Renal pelvis (tissue), 12 donors: ENCODE results near the gene ZNHIT1. TPM values are rescaled to one million over a fixed set of nuclear protein-coding genes. Genes with fewer than 3 reads are reported as not detected.

Source experiments
- DNase-seq: peaks from one replicate; pipeline ENCODE4 v3.0.0-alpha.2; 2013
- long read RNA-seq, 16 experiments: transcript quantifications; one replicate each; lab custom pipeline, GENCODE V29; 2026
- polyA plus RNA-seq, 3 donors: library from polyadenylated mRNA; unstranded; fragments of 120-200 nt; gene quantifications; one replicate each; pipeline ENCODE4 v1.2.1, GENCODE V29; 2013; ENCODE audit not compliant: insufficient read length in 3 of 3

The ZNHIT1 gene
- 10 to 100 TPM; 68.9 to 76.4 (median 72.0) TPM for polyA plus RNA-seq
- long read RNA-seq, donor 1, transcript ZNHIT1-201 (5 exons, 1,225 nt), result major isoform, 99 of 107 reads
- long read RNA-seq, donor 1, transcript ZNHIT1-203 (4 exons, 2,898 nt), result minor isoform, 7 of 107 reads
- long read RNA-seq, donor 1, partial matches to known transcripts, result 0 of 107 reads
- long read RNA-seq, donor 1, other reads (novel, unspliced or antisense), result 0 of 107 reads
- long read RNA-seq, donor 2, transcript ZNHIT1-203 (4 exons, 2,898 nt), result minor isoform, 7 of 102 reads
- long read RNA-seq, donor 2, transcript ZNHIT1-201 (5 exons, 1,225 nt), result major isoform, 95 of 102 reads
- long read RNA-seq, donor 2, partial matches to known transcripts, result 0 of 102 reads
- long read RNA-seq, donor 2, other reads (novel, unspliced or antisense), result 0 of 102 reads
- long read RNA-seq, donor 3, transcript ZNHIT1-203 (4 exons, 2,898 nt), result minor isoform, 21 of 88 reads
- long read RNA-seq, donor 3, transcript ZNHIT1-201 (5 exons, 1,225 nt), result major isoform, 62 of 88 reads
- long read RNA-seq, donor 3, partial matches to known transcripts, result 5 of 88 reads
- long read RNA-seq, donor 3, other reads (novel, unspliced or antisense), result 0 of 88 reads
- long read RNA-seq, donor 4, transcript ZNHIT1-201 (5 exons, 1,225 nt), result major isoform, 102 of 145 reads
- long read RNA-seq, donor 4, transcript ZNHIT1-203 (4 exons, 2,898 nt), result minor isoform, 13 of 145 reads
- long read RNA-seq, donor 4, partial matches to known transcripts, result 23 of 145 reads
- long read RNA-seq, donor 4, other reads (novel, unspliced or antisense), result 7 of 145 reads
- long read RNA-seq, donor 5, transcript ZNHIT1-201 (5 exons, 1,225 nt), result major isoform, 42 of 45 reads
- long read RNA-seq, donor 5, partial matches to known transcripts, result 0 of 45 reads
- long read RNA-seq, donor 5, other reads (novel, unspliced or antisense), result 0 of 45 reads
- long read RNA-seq, donor 6, transcript ZNHIT1-201 (5 exons, 1,225 nt), result major isoform, 49 of 60 reads
- long read RNA-seq, donor 6, transcript ZNHIT1-203 (4 exons, 2,898 nt), result minor isoform, 11 of 60 reads
- long read RNA-seq, donor 6, partial matches to known transcripts, result 0 of 60 reads
- long read RNA-seq, donor 6, other reads (novel, unspliced or antisense), result 0 of 60 reads
- long read RNA-seq, donor 7, transcript ZNHIT1-201 (5 exons, 1,225 nt), result major isoform, 91 of 105 reads
- long read RNA-seq, donor 7, transcript ZNHIT1-203 (4 exons, 2,898 nt), result minor isoform, 14 of 105 reads
- long read RNA-seq, donor 7, partial matches to known transcripts, result 0 of 105 reads
- long read RNA-seq, donor 7, other reads (novel, unspliced or antisense), result 0 of 105 reads
- long read RNA-seq, donor 8, transcript ZNHIT1-201 (5 exons, 1,225 nt), result major isoform, 29 of 33 reads
- long read RNA-seq, donor 8, partial matches to known transcripts, result 0 of 33 reads
- long read RNA-seq, donor 8, other reads (novel, unspliced or antisense), result 0 of 33 reads
- long read RNA-seq, donor 9, transcript ZNHIT1-203 (4 exons, 2,898 nt), result minor isoform, 10 of 100 reads
- long read RNA-seq, donor 9, transcript ZNHIT1-201 (5 exons, 1,225 nt), result major isoform, 85 of 100 reads
- long read RNA-seq, donor 9, partial matches to known transcripts, result 5 of 100 reads
- long read RNA-seq, donor 9, other reads (novel, unspliced or antisense), result 0 of 100 reads
- long read RNA-seq, donor 10, transcript ZNHIT1-201 (5 exons, 1,225 nt), result major isoform, 60 of 340 reads
- long read RNA-seq, donor 10, transcript ZNHIT1-203 (4 exons, 2,898 nt), result minor isoform, 6 of 340 reads
- long read RNA-seq, donor 10, partial matches to known transcripts, result 250 of 340 reads
- long read RNA-seq, donor 10, other reads (novel, unspliced or antisense), result 24 of 340 reads
- long read RNA-seq, donor 11, transcript ZNHIT1-201 (5 exons, 1,225 nt), result major isoform, 47 of 58 reads
- long read RNA-seq, donor 11, transcript ZNHIT1-203 (4 exons, 2,898 nt), result minor isoform, 11 of 58 reads
- long read RNA-seq, donor 11, partial matches to known transcripts, result 0 of 58 reads
- long read RNA-seq, donor 11, other reads (novel, unspliced or antisense), result 0 of 58 reads
- long read RNA-seq, donor 12, transcript ZNHIT1-203 (4 exons, 2,898 nt), result minor isoform, 12 of 122 reads
- long read RNA-seq, donor 12, transcript ZNHIT1-201 (5 exons, 1,225 nt), result major isoform, 88 of 122 reads
- long read RNA-seq, donor 12, partial matches to known transcripts, result 17 of 122 reads
- long read RNA-seq, donor 12, other reads (novel, unspliced or antisense), result 5 of 122 reads
- long read RNA-seq, donor 13, transcript ZNHIT1-201 (5 exons, 1,225 nt), result major isoform, 40 of 40 reads
- long read RNA-seq, donor 13, partial matches to known transcripts, result 0 of 40 reads
- long read RNA-seq, donor 13, other reads (novel, unspliced or antisense), result 0 of 40 reads
- long read RNA-seq, donor 14, transcript ZNHIT1-201 (5 exons, 1,225 nt), result major isoform, 98 of 142 reads
- long read RNA-seq, donor 14, transcript ZNHIT1-203 (4 exons, 2,898 nt), result minor isoform, 21 of 142 reads
- long read RNA-seq, donor 14, partial matches to known transcripts, result 14 of 142 reads
- long read RNA-seq, donor 14, other reads (novel, unspliced or antisense), result 8 of 142 reads
- long read RNA-seq, donor 15, transcript ZNHIT1-201 (5 exons, 1,225 nt), result major isoform, 78 of 118 reads
- long read RNA-seq, donor 15, transcript ZNHIT1-203 (4 exons, 2,898 nt), result minor isoform, 15 of 118 reads
- long read RNA-seq, donor 15, partial matches to known transcripts, result 25 of 118 reads
- long read RNA-seq, donor 15, other reads (novel, unspliced or antisense), result 0 of 118 reads
- long read RNA-seq, donor 16, transcript ZNHIT1-201 (5 exons, 1,225 nt), result major isoform, 63 of 89 reads
- long read RNA-seq, donor 16, transcript ZNHIT1-203 (4 exons, 2,898 nt), result minor isoform, 17 of 89 reads
- long read RNA-seq, donor 16, partial matches to known transcripts, result 9 of 89 reads
- long read RNA-seq, donor 16, other reads (novel, unspliced or antisense), result 0 of 89 reads

- peak; percentile 99 for DNase-seq
These were observed at the start of gene ZNHIT1, which contains the start of gene PLOD3 for GRCh38 chr7:101217388-101218235. TSS of gene ZNHIT1 (plus strand) at chr7:101218165. CDS start at chr7:101218196, 31 bp downstream. TSS of gene PLOD3 (minus strand) at chr7:101217581. CDS start at chr7:101217274, 307 bp downstream.

GRCh38 chr7:101168412-101169049, 49.4 kb upstream of the ZNHIT1 start:
- DNase-seq, result no peak

- no peak for DNase-seq
These were observed 48.7 kb upstream of the ZNHIT1 start for GRCh38 chr7:101169110-101169837.

GRCh38 chr7:101169838-101170551, 48.0 kb upstream of the ZNHIT1 start:
- no peak for DNase-seq

GRCh38 chr7:101170617-101171441, 47.1 kb upstream of the ZNHIT1 start:
- DNase-seq, result no peak

GRCh38 chr7:101171442-101171837, 46.5 kb upstream of the ZNHIT1 start:
- no peak for DNase-seq

GRCh38 chr7:101172005-101172853, 45.7 kb upstream of the ZNHIT1 start:
- no peak for DNase-seq

- DNase-seq, result no peak
These were observed 44.9 kb upstream of the ZNHIT1 start for GRCh38 chr7:101172854-101173751.

GRCh38 chr7:101173752-101174244, 44.2 kb upstream of the ZNHIT1 start:
- DNase-seq, result no peak

- no peak for DNase-seq
These were observed 43.6 kb upstream of the ZNHIT1 start for GRCh38 chr7:101174322-101174854.

- no peak for DNase-seq
These were observed 42.3 kb upstream of the ZNHIT1 start for GRCh38 chr7:101175664-101176063.

GRCh38 chr7:101177644-101178043, 40.3 kb upstream of the ZNHIT1 start:
- no peak for DNase-seq
